Colonic mucosa (tissue), 4 donors: ENCODE results near the gene FBXW8. TPM values are rescaled to one million over a fixed set of nuclear protein-coding genes. Genes with fewer than 3 reads are reported as not detected.
"Not testable (repeated sequence)": the region's sequence is repeated elsewhere in the genome, so short reads cannot be mapped to it uniquely, and the experiment has no call there.

Experiments used
- DNase-seq: peaks from one replicate; pipeline ENCODE4 v3.0.0-alpha.2; 2020
- H3K27ac ChIP-seq: fragments of 200-600 bp; one replicate; pipeline ENCODE4 v1.8.0; 2021
- H3K27me3 ChIP-seq: fragments of 200-600 bp; one replicate; pipeline ENCODE4 v1.8.0; 2021
- H3K36me3 ChIP-seq: fragments of 200-600 bp; one replicate; pipeline ENCODE4 v1.8.0; 2021
- H3K4me1 ChIP-seq: fragments of 200-600 bp; one replicate; pipeline ENCODE4 v1.8.0; 2021; ENCODE audit warnings: mild to moderate bottlenecking
- H3K4me3 ChIP-seq: fragments of 200-600 bp; one replicate; pipeline ENCODE4 v1.8.0; 2021
- H3K9ac ChIP-seq, 2 donors: one replicate each; pipeline ENCODE4 v1.7.0; 2013; ENCODE audit warnings: control low read depth in 2 of 2, low read depth in 2 of 2, low read length in 2 of 2
- H3K9me3 ChIP-seq: fragments of 200-600 bp; one replicate; pipeline ENCODE4 v1.8.0; 2021
- intact Hi-C: fragments of 100-400 bp; cut with DNase I; formaldehyde crosslinking; loops from one replicate; pipeline ENCODE4 v1.14.1; 2022
- total RNA-seq, 2 donors: library from RNA; stranded (reverse); fragmentation: NEBNext Ultra II Directional in 1 of 2; extraction: Animal tissue kit (Norgen Biotek cat#: 25700) in 1 of 2; gene quantifications; one replicate each; pipeline ENCODE4 v1.2.1, GENCODE V29; 2021
- TF ChIP-seq, protein P1 (sequence below): fragments of 200-600 bp; IDR thresholded peaks from one replicate; pipeline ENCODE4 v1.8.0; 2022; ENCODE audit warnings: antibody characterized with exemption, mild to moderate bottlenecking
- donor health status: healthy.
- donor health status: DM: no; HTN: no; CAD: no.
- donor health status: DM: no; HTN: no; CAD: no.

FBXW8 gene
- total RNA-seq, 2 donors from 2014 or later = 11.1 to 13.7 TPM

DNA sequence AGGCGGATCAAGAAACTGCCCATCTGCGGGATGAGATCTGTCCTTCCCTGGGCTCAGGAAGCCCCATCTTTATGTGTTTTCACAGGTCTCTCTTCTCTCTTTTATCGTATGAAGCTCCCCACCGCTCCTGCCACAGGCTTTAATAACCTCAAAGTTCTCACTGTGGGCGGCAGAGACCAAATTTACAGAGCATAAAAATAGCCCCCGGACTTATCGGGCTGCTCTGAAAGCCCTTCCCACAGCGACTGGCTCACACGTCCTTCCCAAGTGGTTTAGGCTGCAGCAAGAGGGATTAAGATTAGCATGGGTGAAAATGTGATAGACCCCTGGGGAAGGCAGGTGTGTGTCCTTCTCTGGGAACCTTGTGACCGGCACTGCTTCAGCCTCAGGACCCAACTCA is 140.6 kb downstream of the FBXW8 start:
- Histone ChIP-seq H3K9me3 (no peaks in the 10 kb centered on the region), H3K4me3 (no peak overlapping the region), H3K27ac (no peak overlapping the region), H3K4me1 (no peaks in the 10 kb centered on the region), H3K9ac (no peak overlapping the region), H3K27me3 (no peaks in the 10 kb centered on the region), H3K36me3 (no peaks in the 10 kb centered on the region)
- TF ChIP-seq, protein P1, sequence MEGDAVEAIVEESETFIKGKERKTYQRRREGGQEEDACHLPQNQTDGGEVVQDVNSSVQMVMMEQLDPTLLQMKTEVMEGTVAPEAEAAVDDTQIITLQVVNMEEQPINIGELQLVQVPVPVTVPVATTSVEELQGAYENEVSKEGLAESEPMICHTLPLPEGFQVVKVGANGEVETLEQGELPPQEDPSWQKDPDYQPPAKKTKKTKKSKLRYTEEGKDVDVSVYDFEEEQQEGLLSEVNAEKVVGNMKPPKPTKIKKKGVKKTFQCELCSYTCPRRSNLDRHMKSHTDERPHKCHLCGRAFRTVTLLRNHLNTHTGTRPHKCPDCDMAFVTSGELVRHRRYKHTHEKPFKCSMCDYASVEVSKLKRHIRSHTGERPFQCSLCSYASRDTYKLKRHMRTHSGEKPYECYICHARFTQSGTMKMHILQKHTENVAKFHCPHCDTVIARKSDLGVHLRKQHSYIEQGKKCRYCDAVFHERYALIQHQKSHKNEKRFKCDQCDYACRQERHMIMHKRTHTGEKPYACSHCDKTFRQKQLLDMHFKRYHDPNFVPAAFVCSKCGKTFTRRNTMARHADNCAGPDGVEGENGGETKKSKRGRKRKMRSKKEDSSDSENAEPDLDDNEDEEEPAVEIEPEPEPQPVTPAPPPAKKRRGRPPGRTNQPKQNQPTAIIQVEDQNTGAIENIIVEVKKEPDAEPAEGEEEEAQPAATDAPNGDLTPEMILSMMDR = no peak
- intact Hi-C loops = no loop called here
- DNase-seq = no peak

DNA sequence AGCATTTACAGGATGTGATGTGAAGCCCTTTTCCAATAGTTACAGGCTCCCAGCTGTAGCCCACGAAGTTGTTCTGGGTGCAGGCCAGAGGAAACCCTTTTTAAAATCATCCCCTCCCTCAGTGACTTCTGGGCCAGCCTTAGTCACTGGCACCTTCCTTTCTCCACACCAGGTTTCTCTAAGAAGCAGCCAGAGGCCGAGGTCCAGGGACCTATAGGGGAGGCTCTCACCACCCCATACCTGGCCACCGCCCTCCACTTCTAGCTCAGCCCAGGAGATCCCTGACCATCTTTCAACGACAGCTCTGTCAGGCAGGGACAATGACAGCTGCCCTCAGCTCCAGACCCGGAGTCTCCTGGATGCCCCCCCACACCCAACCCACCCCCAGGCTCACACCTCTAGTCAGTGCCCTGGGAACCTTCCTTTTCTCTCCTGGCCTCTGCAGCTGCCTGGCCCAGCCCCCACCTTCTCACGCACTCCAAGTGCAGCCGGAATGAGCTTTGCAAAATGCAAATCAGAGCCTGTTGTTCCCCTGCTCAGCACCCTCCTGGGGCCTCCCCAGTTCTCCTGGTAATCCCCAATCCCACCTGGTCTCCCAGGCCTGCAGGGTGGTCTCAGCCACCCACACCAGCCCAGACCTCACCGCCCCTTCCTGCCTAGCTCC is 141.8 kb downstream of the FBXW8 start:
- DNase-seq = no peak
- intact Hi-C loops = no loop called here
- no peaks in the 10 kb centered on the region for H3K9me3 ChIP-seq
- no peaks in the 10 kb centered on the region for H3K36me3 ChIP-seq
- H3K27me3 ChIP-seq = no peaks in the 10 kb centered on the region
- H3K4me3 ChIP-seq = no peak overlapping the region
- no peak overlapping the region for H3K27ac ChIP-seq
- no peaks in the 10 kb centered on the region for H3K4me1 ChIP-seq
- TF ChIP-seq, protein P1 = no peak
- no peak overlapping the region for H3K9ac ChIP-seq

DNA sequence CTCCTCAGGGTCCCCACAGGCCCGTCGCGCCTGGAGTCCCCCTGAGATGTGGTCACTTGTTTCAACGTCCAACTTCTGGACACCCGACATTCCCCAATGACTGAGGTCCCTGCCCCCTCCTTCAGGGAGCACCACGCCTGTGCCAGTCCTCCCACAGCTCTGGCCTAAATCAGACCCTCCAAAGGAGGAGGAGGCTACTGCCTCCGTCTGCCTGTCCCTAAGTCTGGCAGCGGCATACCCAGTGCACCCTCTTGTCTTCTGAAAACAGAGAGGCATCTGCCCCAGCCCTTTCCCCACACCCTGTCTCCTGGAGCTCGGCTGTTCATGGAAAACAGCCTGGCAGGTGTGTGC is 142.3 kb downstream of the FBXW8 start:
- Histone ChIP-seq H3K4me3 (no peak overlapping the region), H3K27me3 (no peaks in the 10 kb centered on the region), H3K4me1 (no peaks in the 10 kb centered on the region), H3K27ac (no peak overlapping the region), H3K9me3 (no peaks in the 10 kb centered on the region), H3K9ac (no peak overlapping the region), H3K36me3 (no peaks in the 10 kb centered on the region)
- TF ChIP-seq, protein P1 = no peak
- intact Hi-C loops = no loop called here
- no peak for DNase-seq

DNA sequence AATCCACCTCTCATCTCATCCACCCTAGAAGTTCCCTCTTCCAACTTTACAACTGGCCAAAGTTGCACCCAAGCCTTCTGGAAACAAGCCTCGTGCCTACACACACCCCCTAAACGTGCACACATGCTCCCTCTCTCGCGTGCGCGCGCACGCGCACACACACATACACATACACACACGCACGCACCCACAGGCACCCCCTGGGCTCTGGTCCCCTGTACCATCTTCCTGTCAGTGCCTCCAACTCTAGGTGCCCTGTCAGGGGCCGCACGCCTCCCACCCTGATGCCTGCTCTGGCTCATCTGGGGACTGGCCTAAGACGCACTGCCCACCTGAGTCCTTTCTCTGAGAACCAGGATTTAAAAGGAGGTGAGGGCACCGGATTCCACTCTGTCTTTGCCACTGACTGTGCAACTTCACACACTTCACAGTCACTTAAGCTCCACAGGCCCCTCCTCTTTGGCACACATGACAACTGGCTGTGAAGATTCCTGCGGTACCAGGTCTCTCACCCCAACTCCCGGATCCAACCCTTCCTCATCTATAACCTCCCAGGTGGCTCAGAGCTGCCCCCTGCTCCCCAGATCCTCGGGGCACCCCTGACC is 142.9 kb downstream of the FBXW8 start:
- Histone ChIP-seq H3K4me3 (no peak overlapping the region), H3K4me1 (no peaks in the 10 kb centered on the region), H3K9ac (no peak overlapping the region), H3K27me3 (no peaks in the 10 kb centered on the region), H3K36me3 (no peaks in the 10 kb centered on the region), H3K9me3 (no peaks in the 10 kb centered on the region), H3K27ac (no peak overlapping the region)
- DNase-seq = no peak
- intact Hi-C loops = no loop called here
- TF ChIP-seq, protein P1 = no peak

DNA sequence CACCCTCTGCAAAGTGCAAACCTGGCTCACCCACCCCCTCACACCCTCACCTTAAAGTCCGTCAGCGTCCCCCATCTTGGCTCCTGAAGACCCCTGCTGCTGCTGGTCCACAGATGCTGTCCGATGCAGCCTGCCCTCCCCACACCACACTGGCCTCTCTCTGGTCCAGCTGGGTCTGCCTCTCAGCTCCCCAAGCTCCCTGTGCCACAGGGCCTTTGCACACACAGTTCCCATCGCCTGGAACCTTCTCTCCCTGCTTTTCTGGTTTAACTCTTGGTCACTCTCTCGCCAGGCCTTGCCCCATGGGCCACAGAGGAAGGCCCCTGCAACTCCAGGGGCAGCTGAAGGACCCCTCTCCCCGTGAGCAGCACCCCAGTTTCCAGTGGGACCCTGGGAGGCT is 143.5 kb downstream of the FBXW8 start:
- Histone ChIP-seq H3K4me1 (no peaks in the 10 kb centered on the region), H3K27ac (no peak overlapping the region), H3K4me3 (no peak overlapping the region), H3K9ac (no peak overlapping the region), H3K27me3 (no peaks in the 10 kb centered on the region), H3K36me3 (no peaks in the 10 kb centered on the region), H3K9me3 (no peaks in the 10 kb centered on the region)
- no peak for DNase-seq
- intact Hi-C loops = no loop called here
- TF ChIP-seq, protein P1 = no peak

DNA sequence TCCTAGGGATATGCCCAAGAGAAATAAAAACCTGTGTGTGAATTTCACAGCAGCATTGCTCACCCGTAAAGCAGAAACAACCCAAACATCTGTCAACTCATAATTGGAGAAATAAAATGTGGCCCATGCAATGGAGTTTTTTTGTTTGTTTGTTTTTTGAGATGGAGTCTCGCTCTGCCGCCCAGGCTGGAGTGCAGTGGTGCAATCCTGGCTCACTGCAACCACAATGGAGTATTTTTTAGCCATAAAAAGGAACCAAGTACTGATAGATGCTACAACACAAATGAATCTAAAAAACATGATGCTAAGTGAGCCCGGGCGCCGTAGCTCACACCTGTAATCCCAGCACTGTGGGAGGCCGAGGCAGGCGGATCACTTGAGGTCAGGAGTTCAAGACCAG is 146.9 kb downstream of the FBXW8 start:
- H3K27ac ChIP-seq, H3K4me1 ChIP-seq, H3K9me3 ChIP-seq, intact Hi-C loops, H3K36me3 ChIP-seq, H3K9ac ChIP-seq, H3K4me3 ChIP-seq, DNase-seq, H3K27me3 ChIP-seq: not testable (repeated sequence)
